Measurements from ENCODE around the gene DGKI. TPM values are rescaled to one million over a fixed set of nuclear protein-coding genes. Genes with fewer than 3 reads are reported as not detected.

DGKI gene
- total RNA-seq, 2 experiments from 2014 or later = 0.53 to 0.91 TPM

DNA sequence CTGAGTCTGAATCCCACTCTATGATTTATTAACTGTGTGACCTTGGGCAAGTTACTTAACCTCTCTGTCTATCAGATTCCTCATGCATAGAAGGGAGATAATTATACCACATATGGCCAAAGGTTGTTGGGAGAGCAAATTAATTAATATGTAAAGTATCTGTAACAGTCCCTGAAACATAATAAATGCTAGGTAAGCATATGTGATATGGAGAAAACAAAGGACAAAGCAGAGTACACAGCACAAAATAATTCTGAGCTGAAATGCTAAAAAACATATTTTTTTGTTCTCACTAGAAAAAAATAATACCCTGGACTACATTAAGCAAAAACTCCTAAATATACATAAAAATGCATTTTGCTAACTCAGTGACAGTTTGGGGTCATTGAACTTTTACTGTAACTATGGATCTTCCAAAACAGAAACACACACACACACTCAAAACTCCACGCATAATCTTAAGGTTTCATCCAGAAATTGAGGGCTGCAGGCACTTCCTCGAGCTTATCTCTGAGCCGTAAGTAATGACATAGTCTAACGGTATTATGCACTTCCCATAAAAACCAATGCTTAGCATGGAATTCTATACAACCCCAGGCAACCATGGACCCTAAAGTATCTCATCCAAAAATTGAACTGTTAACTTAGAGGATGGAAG is 301.6 kb downstream of the DGKI start:
- no peak for DNase-seq
- H3K4me1 Mint-ChIP-seq = no peaks in the 10 kb centered on the region
- POLR2A ChIA-PET = no interaction called here
- no peaks in the 10 kb centered on the region for H3K27me3 Mint-ChIP-seq
- CTCF ChIA-PET = no interaction called here
- no peaks in the 10 kb centered on the region for H3K36me3 Mint-ChIP-seq (ENCODE audit: low read depth)
- no peak overlapping the region for H3K27ac Mint-ChIP-seq
- H3K4me3 Mint-ChIP-seq = no peak overlapping the region
- H3K9me3 Mint-ChIP-seq = no peaks in the 10 kb centered on the region

DNA sequence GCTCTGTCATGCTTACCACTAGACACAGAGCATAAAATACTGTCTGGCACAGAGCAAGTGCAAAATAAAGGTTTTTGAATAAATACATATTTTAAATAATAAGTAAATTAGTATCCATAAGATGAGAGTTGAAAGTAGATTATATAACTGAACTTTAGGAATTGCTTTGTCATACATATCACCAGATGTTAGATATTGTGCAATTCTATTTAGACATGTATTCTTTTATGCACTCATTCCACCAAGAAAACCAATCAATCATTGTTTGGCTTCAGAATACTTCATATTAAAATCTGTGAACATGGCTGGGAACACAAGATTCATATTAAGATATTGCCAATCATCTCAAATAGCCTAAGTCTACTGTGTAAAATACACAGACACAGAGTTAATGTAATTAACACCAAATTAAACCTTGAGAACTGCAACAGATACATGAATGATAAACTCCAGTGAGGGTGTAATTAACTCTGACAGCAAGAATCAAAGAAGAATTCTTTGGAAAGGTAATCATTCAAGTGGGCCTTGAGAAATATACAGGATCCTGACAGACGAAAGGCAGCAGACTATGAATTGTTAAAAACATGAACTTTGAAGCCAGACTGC is 302.2 kb downstream of the DGKI start:
- POLR2A ChIA-PET = no interaction called here
- H3K27me3 Mint-ChIP-seq = no peaks in the 10 kb centered on the region

DNA sequence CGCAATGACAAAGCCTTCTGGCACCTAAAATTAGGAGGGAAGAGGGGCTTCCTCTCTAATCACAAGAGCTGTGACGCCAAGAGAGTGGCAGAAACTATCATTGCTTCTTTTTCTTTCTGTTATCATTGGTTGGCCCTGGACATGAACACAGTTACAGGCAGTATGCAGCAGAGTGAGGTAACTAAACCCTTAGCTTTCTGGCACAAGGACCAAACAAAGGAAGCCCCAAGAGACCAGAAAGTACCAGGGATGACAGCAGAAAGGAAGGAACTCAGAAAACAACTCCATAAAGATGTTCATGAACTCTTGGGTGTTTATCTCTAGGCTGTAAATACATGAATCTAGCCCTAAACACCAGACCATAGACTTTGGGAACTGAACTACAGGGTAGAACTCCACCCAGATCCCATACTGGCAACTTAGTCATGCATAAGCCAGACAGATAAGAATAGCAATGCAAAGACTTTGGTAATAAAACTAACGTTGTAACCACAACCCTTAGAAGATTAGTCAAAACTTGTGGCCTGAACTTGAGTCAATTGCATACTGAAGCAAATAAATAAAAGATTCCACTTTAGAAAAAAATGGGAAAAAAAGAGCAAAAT is 307.6 kb downstream of the DGKI start:
- no peak for DNase-seq
- Mint-ChIP-seq H3K9me3 (no peaks in the 10 kb centered on the region), H3K27ac (no peak overlapping the region), H3K36me3 (ENCODE audit: low read depth) (no peaks in the 10 kb centered on the region), H3K4me3 (no peak overlapping the region), H3K27me3 (no peaks in the 10 kb centered on the region), H3K4me1 (no peaks in the 10 kb centered on the region)
- ChIA-PET CTCF (no interaction called here), POLR2A (no interaction called here)

More for the DNA sequence above, 302.2 kb downstream of the DGKI start:
- no peaks in the 10 kb centered on the region for H3K9me3 Mint-ChIP-seq
- DNase-seq = no peak
- no peak overlapping the region for H3K4me3 Mint-ChIP-seq
- H3K4me1 Mint-ChIP-seq = no peaks in the 10 kb centered on the region
- no peaks in the 10 kb centered on the region for H3K36me3 Mint-ChIP-seq (ENCODE audit: low read depth)
- H3K27ac Mint-ChIP-seq = no peak overlapping the region
- CTCF ChIA-PET = no interaction called here

DNA sequence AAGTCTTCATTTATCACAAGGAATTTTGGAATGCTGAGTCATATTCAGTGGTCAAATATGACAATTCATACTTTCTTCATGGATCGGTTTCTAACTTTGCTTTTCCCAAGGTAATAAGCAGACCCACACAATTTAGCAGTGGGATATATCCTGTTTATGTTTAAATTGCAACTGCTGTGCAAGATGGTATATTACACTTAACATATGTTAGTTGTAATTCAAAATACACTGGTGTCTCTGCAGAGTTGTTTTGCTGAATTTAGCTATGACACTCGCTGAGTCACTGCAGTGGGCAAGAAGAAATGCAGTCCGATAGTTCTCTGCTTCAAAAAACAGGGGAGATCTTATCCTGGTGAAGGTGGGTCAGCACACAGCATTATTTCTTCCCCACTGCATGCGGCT is 308.4 kb downstream of the DGKI start:
- Mint-ChIP-seq H3K9me3 (no peaks in the 10 kb centered on the region), H3K4me3 (no peak overlapping the region), H3K36me3 (ENCODE audit: low read depth) (no peaks in the 10 kb centered on the region), H3K27ac (no peak overlapping the region), H3K4me1 (no peaks in the 10 kb centered on the region), H3K27me3 (no peaks in the 10 kb centered on the region)
- DNase-seq = no peak
- ChIA-PET POLR2A (no interaction called here), CTCF (no interaction called here)

DNA sequence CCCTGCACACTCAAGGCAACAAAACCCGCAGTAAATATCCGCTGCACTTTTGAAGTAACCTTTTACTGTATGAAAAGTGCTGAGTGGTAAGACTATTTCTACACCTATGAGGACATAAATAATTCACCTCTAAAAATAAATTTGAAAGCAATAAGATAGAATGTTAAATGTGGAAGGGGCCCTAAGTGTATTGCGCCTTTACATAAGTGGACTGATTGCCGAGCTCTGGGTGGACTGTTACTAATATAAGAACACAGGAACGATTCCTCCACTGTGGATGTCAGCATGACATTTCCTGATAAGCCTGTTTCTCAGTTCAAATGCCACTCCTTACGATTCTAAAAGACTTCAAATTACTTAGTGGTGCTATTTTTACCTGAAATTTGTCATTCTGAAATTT is 311.2 kb downstream of the DGKI start:
- Mint-ChIP-seq H3K9me3 (no peaks in the 10 kb centered on the region), H3K27me3 (no peaks in the 10 kb centered on the region), H3K36me3 (ENCODE audit: low read depth) (no peaks in the 10 kb centered on the region), H3K4me1 (no peaks in the 10 kb centered on the region), H3K4me3 (no peak overlapping the region), H3K27ac (no peak overlapping the region)
- no peak for DNase-seq
- ChIA-PET CTCF (no interaction called here), POLR2A (no interaction called here)

DNA sequence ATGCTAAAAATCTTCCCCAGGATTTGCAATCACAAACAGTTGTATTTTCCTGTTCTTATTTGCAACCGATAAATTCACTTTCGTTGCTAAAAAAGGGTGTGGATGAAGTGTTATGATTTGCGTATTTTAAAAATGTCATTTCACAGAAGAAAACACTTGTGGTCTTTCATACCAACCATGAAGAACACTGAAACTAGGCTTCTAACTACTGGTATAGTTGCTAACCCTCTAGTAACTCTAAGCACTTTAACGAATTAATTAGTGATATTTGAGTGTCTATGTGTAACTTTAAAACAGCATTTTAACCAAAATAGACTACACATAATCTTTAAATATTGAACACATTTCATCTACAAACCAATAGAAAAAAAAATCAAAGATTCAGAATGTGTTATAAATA is 315.1 kb downstream of the DGKI start:
- no peak overlapping the region for H3K4me3 Mint-ChIP-seq
- H3K9me3 Mint-ChIP-seq = no peaks in the 10 kb centered on the region
- no peak overlapping the region for H3K27ac Mint-ChIP-seq
- no peaks in the 10 kb centered on the region for H3K27me3 Mint-ChIP-seq
- no peaks in the 10 kb centered on the region for H3K36me3 Mint-ChIP-seq (ENCODE audit: low read depth)
- no peaks in the 10 kb centered on the region for H3K4me1 Mint-ChIP-seq
- no peak for DNase-seq
- ChIA-PET POLR2A (no interaction called here), CTCF (no interaction called here)

DNA sequence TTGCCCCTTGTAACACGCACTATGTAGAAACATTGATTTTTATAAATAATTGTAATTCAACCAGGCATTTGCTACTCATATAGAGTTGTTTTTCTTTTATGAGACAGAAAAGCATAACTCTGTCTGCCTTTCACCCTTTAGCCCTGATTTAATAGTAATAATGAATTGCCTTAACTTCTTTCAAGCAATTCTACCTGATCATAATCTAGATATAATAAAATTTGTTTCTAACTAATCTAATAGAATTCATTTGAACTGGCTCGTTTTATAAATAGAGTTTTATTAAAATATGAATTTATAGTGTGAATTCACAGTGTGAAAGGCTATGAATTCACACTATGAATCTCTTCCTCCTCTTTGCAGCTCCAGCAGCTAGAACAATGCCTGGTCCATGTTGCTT is 319.1 kb downstream of the DGKI start:
- ChIA-PET CTCF (no interaction called here), POLR2A (no interaction called here)
- Mint-ChIP-seq H3K27me3 (no peaks in the 10 kb centered on the region), H3K4me1 (no peaks in the 10 kb centered on the region), H3K36me3 (ENCODE audit: low read depth) (no peaks in the 10 kb centered on the region), H3K4me3 (no peak overlapping the region), H3K9me3 (no peaks in the 10 kb centered on the region), H3K27ac (no peak overlapping the region)
- DNase-seq = no peak

DNA sequence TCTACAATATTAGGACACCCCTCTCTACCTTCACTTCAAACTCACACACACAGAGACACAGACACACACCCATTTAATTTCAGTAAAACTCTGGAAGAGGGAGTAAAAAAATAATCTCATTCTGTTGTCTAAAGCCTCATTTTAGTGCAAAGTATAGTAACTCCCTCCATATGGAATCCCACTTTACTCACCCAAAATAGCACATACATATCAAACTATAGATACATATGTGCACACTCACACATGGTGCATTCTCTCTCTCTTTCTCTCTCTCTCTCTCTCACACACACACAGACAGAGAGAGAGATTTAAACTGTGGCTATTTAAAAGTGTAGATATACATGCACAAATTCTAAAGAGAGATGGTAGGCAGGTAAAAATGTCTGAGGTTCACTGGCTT is 323.6 kb downstream of the DGKI start:
- no peaks in the 10 kb centered on the region for H3K36me3 Mint-ChIP-seq (ENCODE audit: low read depth)
- no peaks in the 10 kb centered on the region for H3K4me1 Mint-ChIP-seq
- H3K27me3 Mint-ChIP-seq = no peaks in the 10 kb centered on the region
- no peak overlapping the region for H3K27ac Mint-ChIP-seq
- ChIA-PET POLR2A (no interaction called here), CTCF (no interaction called here)
- no peak for DNase-seq
- no peak overlapping the region for H3K4me3 Mint-ChIP-seq
- no peaks in the 10 kb centered on the region for H3K9me3 Mint-ChIP-seq

DNA sequence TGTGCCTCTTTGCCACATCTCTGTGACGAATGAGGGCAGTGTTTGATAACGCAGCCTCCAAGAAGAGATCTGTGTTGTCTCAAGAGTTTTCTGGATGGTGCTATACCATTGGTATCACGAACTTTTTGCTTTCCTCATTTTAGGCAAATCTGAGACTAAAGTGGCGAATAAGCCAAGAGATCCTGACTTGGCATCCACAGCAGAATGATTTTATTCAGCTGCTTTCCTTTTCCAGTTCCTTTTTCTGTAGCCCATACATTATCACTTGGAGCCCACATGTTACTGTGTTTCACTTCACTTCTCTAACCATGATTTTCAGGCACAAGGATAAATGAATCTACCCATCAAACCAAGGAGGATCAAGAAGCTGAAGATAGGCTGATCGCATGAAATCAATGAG is 325.3 kb downstream of the DGKI start:
- Mint-ChIP-seq H3K27ac (no peak overlapping the region), H3K4me3 (no peak overlapping the region), H3K36me3 (ENCODE audit: low read depth) (no peaks in the 10 kb centered on the region), H3K9me3 (no peaks in the 10 kb centered on the region), H3K4me1 (no peaks in the 10 kb centered on the region), H3K27me3 (no peaks in the 10 kb centered on the region)
- ChIA-PET CTCF (no interaction called here), POLR2A (no interaction called here)
- DNase-seq = no peak

DNA sequence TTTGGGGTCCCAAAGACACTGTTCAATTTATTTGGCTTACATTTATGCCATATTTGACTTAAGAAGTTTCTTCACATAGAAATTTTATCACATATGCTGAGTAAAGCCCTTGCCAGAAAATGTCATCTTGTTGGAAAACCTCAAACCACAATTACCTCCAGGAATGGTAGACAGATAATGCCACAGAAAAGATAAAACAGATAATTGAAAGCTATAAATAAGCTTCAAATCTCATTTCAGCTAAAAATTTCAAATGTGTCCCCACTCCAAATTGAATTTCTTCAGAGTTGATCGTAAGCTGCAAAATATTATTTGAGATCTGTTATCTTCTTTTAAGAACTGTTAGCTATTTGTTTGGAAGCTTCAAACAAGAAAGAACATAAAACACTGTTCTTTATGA is 326.8 kb downstream of the DGKI start:
- H3K36me3 Mint-ChIP-seq (ENCODE audit: low read depth) = no peaks in the 10 kb centered on the region
- no peak overlapping the region for H3K27ac Mint-ChIP-seq
- no peaks in the 10 kb centered on the region for H3K27me3 Mint-ChIP-seq
- DNase-seq = no peak
- POLR2A ChIA-PET = no interaction called here
- CTCF ChIA-PET = no interaction called here
- H3K4me1 Mint-ChIP-seq = no peaks in the 10 kb centered on the region
- H3K4me3 Mint-ChIP-seq = no peak overlapping the region
- no peaks in the 10 kb centered on the region for H3K9me3 Mint-ChIP-seq

DNA sequence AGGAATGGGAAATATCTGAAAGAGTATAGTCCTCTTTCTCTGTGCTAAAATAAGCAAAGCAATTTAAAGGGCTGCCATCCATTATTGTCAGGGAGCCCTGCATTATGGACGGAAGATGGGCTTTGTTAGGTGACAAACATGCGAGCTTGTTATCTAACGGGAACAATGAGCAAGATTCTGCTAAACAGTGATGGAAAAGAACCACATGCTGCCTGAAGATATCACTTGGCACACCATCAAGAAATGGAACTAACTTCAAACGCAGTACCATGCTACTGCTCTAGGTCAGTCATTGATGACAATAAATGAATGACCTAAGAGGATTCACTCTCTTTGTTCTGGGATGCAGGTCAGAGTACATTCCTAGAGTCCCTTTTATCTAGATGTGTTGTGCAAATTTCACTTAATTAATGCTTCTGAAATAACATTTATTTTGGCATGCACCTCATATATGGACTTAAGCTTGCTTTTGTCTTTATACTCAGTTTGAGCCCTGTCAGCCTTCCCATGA is 327.5 kb downstream of the DGKI start:
- Mint-ChIP-seq H3K27ac (no peak overlapping the region), H3K4me3 (no peak overlapping the region), H3K4me1 (no peaks in the 10 kb centered on the region), H3K36me3 (ENCODE audit: low read depth) (no peaks in the 10 kb centered on the region), H3K9me3 (peaks cover 2% of the 10 kb centered on the region), H3K27me3 (no peaks in the 10 kb centered on the region)
- no peak for DNase-seq
- ChIA-PET POLR2A (no interaction called here), CTCF (no interaction called here)

DNA sequence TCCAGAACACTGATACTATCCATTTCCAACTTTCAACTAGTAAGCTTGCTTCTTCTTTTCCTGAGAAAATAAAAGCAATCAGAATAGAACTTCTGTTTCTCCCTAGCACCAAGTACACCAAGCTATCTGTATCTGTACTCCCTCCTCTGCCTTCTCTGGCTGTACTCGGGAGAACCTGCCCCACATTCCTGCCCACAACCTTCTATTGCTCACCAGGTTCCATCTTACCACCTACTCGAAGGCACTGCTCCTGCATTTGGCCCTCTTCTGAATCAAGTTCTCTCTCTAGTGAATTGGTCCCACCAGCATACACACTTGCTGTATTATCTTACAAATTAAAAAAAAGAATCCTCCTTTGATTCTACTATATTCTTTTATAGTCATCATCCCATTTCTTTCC is 333.7 kb downstream of the DGKI start:
- H3K9me3 Mint-ChIP-seq = peaks cover 6% of the 10 kb centered on the region
- H3K27ac Mint-ChIP-seq = no peak overlapping the region
- no peaks in the 10 kb centered on the region for H3K36me3 Mint-ChIP-seq (ENCODE audit: low read depth)
- DNase-seq = no peak
- CTCF ChIA-PET = no interaction called here
- no peaks in the 10 kb centered on the region for H3K4me1 Mint-ChIP-seq
- no peaks in the 10 kb centered on the region for H3K27me3 Mint-ChIP-seq
- POLR2A ChIA-PET = no interaction called here
- no peak overlapping the region for H3K4me3 Mint-ChIP-seq

DNA sequence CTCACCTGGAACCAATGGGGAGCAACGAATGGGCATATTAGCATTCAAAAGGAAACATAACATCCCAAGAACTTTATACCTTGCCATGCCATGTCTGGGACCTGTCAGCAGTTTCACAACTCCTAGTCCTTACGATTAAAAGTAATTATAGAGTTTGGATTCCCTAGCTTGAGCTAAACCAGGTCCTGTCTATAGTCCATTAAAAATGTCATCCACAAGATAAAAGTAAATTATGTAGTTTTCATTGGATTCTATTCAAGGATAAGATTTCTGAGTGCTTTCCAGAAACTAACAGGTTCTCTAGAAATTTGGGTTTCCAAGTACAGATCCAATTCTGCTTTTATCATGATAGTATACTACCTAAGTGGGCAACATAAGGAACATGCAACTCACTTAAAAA is 339.7 kb downstream of the DGKI start:
- Mint-ChIP-seq H3K4me1 (no peaks in the 10 kb centered on the region), H3K27me3 (no peaks in the 10 kb centered on the region), H3K4me3 (no peak overlapping the region), H3K27ac (no peak overlapping the region), H3K36me3 (ENCODE audit: low read depth) (no peaks in the 10 kb centered on the region), H3K9me3 (peaks cover 3% of the 10 kb centered on the region)
- DNase-seq = no peak
- ChIA-PET POLR2A (no interaction called here), CTCF (no interaction called here)

DNA sequence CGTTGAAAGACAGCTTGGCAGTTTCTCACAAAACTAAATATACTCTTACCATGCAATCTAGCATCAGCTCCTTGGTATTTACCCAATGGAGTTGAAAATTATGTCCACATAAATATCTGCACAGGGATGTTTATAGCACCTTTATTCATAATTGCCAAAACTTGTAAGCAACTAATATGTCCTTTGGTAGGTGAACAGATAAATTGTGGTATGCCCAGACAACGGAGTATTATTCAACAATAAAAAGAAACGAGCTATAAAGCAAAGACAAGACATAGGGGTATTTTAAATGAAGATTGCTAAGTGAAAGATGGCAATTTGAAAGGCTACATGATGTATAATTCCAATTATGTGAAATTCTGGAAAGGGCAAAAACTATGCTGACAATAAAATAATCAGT is 340.7 kb downstream of the DGKI start:
- Mint-ChIP-seq H3K27ac (no peak overlapping the region), H3K36me3 (ENCODE audit: low read depth) (no peaks in the 10 kb centered on the region), H3K4me1 (no peaks in the 10 kb centered on the region), H3K4me3 (no peak overlapping the region), H3K27me3 (no peaks in the 10 kb centered on the region), H3K9me3 (peaks cover 3% of the 10 kb centered on the region)
- ChIA-PET CTCF (no interaction called here), POLR2A (no interaction called here)
- no peak for DNase-seq

Measured in activated CD4-positive, alpha-beta memory T cell treated with anti-CD3 and anti-CD28 coated beads, Interleukin-2, amount 10 ng/mL, durations not matched to agents 7 days and 5 days (primary cell).